H1 (cell line): ENCODE results near the gene ANXA2. TPM values are rescaled to one million over a fixed set of nuclear protein-coding genes. Genes with fewer than 3 reads are reported as not detected.

Experiments
- CTCF ChIA-PET: fragments of 300-600 bp; sonication (Branson Sonifier 250); formaldehyde crosslinking; loops from one replicate; lab custom pipeline; 2021; ENCODE audit not compliant: partially characterized antibody; lab: Charles Lee
- POLR2A ChIA-PET: fragments of 300-600 bp; sonication (Branson Sonifier 250); formaldehyde crosslinking; loops from one replicate; lab custom pipeline; 2021; ENCODE audit warnings: inconsistent platforms; ENCODE audit not compliant: partially characterized antibody; lab: Charles Lee
- DNase-seq, 2 experiments: peaks; one replicate each; pipeline versions ENCODE4 v3.0.0 to v3.0.0-alpha.2; 2010 to 2022; ENCODE audit warnings: low spot score in 2 of 2, low read depth in 1 of 2, mixed read lengths in 1 of 2
- FAIRE-seq: peaks from 2 replicates; lab custom pipeline; 2011; peaks lifted over from hg19 to GRCh38; lab: Jason Lieb, UNC
- H2AFZ ChIP-seq: 2 replicates; pipeline ENCODE4 v1.8.1; 2012; ENCODE audit warnings: low read length, inconsistent platforms
- H2AK5ac ChIP-seq: 2 replicates; pipeline ENCODE4 v1.6.1; 2013; ENCODE audit warnings: low read depth, low read length
- H2BK120ac ChIP-seq: replicated peaks from 2 replicates; pipeline ENCODE3; 2013; ENCODE audit warnings: low read depth, low read length, inconsistent platforms
- H2BK12ac ChIP-seq: 2 replicates; pipeline ENCODE4 v1.6.1; 2013; ENCODE audit warnings: low read depth, low read length
- H2BK15ac ChIP-seq: 2 replicates; pipeline ENCODE4 v1.6.1; 2013; ENCODE audit warnings: low read length
- H2BK20ac ChIP-seq: 2 replicates; pipeline ENCODE4 v1.6.1; 2013; ENCODE audit warnings: low read length
- H2BK5ac ChIP-seq: 2 replicates; pipeline ENCODE4 v1.6.1; 2013; ENCODE audit warnings: low read depth, low read length
- H3K14ac ChIP-seq: 2 replicates; pipeline ENCODE4 v1.6.1; 2013; ENCODE audit warnings: inconsistent platforms; ENCODE audit not compliant: insufficient read length
- H3K18ac ChIP-seq: 2 replicates; pipeline ENCODE4 v1.6.1; 2013; ENCODE audit warnings: low read length; ENCODE audit errors: extremely low read depth
- H3K23ac ChIP-seq: 2 replicates; pipeline ENCODE4 v1.6.1; 2013; ENCODE audit warnings: inconsistent platforms; ENCODE audit not compliant: insufficient read length
- H3K23me2 ChIP-seq: 2 replicates; pipeline ENCODE4 v1.6.1; 2013; ENCODE audit warnings: low read depth, low read length
- H3K27ac ChIP-seq: 2 replicates; pipeline ENCODE4 v1.6.1; 2011; ENCODE audit warnings: low read depth, low read length, inconsistent platforms
- H3K27me3 ChIP-seq, 4 experiments: replicated peaks in 1 of 4; 1 replicate in 1 of 4; 2 replicates in 3 of 4; pipeline versions ENCODE4 v1.6.1 to v1.8.1; 2011 to 2013; ENCODE audit warnings: low read length in 3 of 4, mild to moderate bottlenecking in 3 of 4, inconsistent platforms in 2 of 4, mixed read lengths in 2 of 4, moderate library complexity in 1 of 4; ENCODE audit not compliant: control insufficient read depth in 3 of 4, insufficient read depth in 3 of 4; ENCODE audit errors: extremely low read depth in 1 of 4
- H3K36me3 ChIP-seq, 4 experiments: 2 replicates each; pipeline versions ENCODE4 v1.6.1 to v1.8.1; 2011 to 2013; ENCODE audit warnings: mild to moderate bottlenecking in 4 of 4, low read length in 3 of 4, moderate library complexity in 2 of 4, control low read depth in 1 of 4, inconsistent platforms in 1 of 4; ENCODE audit not compliant: insufficient read depth in 4 of 4, control insufficient read depth in 2 of 4
- H3K4ac ChIP-seq: replicated peaks from 2 replicates; pipeline ENCODE3; 2013; ENCODE audit warnings: low read length, low read depth, mixed read lengths, inconsistent platforms; ENCODE audit not compliant: insufficient read length
- H3K4me1 ChIP-seq, 4 experiments: replicated peaks in 1 of 4; 1 replicate in 1 of 4; 2 replicates in 3 of 4; pipeline versions ENCODE4 v1.6.1 to v1.8.1; 2011 to 2013; ENCODE audit warnings: low read length in 3 of 4, inconsistent platforms in 2 of 4, mixed read lengths in 1 of 4; ENCODE audit not compliant: insufficient read depth in 4 of 4, control insufficient read depth in 3 of 4
- H3K4me2 ChIP-seq, 2 experiments: 2 replicates each; pipeline versions ENCODE4 v1.6.1 to v1.8.1; 2011 to 2013; ENCODE audit warnings: low read depth in 2 of 2, low read length in 2 of 2, control low read depth in 1 of 2, inconsistent platforms in 1 of 2, mild to moderate bottlenecking in 1 of 2; ENCODE audit not compliant: insufficient read depth in 1 of 2
- H3K4me3 ChIP-seq, 4 experiments: fragments of 200-600, 300-600 bp in 1 of 4; sonication (generic), shearing (Covaris generic), sonication (Bioruptor Twin) in 1 of 4; 2 replicates each; pipeline versions ENCODE4 v1.5.1 to v1.8.1; 2011 to 2016; ENCODE audit warnings: low read length in 4 of 4, low read depth in 3 of 4, control low read depth in 2 of 4, inconsistent platforms in 2 of 4, mild to moderate bottlenecking in 2 of 4, mixed read lengths in 1 of 4, moderate library complexity in 1 of 4; ENCODE audit not compliant: insufficient read depth in 2 of 4; ENCODE audit errors: extremely low read depth in 1 of 4
- H3K56ac ChIP-seq: replicated peaks from 2 replicates; pipeline ENCODE3; 2013; ENCODE audit warnings: low read depth, mild to moderate bottlenecking, mixed read lengths, low read length, inconsistent platforms; ENCODE audit not compliant: insufficient read length
- H3K79me1 ChIP-seq: 2 replicates; pipeline ENCODE4 v1.6.1; 2013; ENCODE audit warnings: low read depth, low read length, control low read depth
- H3K79me2 ChIP-seq, 2 experiments: 2 replicates each; pipeline versions ENCODE4 v1.6.1 to v1.8.1; 2012 to 2013; ENCODE audit warnings: low read length in 2 of 2, mild to moderate bottlenecking in 2 of 2, inconsistent platforms in 1 of 2; ENCODE audit not compliant: insufficient read depth in 2 of 2, control insufficient read depth in 1 of 2
- H3K9ac ChIP-seq, 4 experiments: replicated peaks in 1 of 4; 1 replicate in 1 of 4; 2 replicates in 3 of 4; pipeline versions ENCODE4 v1.6.1 to v1.8.1; 2011 to 2013; ENCODE audit warnings: low read depth in 3 of 4, low read length in 3 of 4, control low read depth in 2 of 4, mild to moderate bottlenecking in 2 of 4, moderate library complexity in 2 of 4, inconsistent platforms in 1 of 4; ENCODE audit errors: extremely low read depth in 1 of 4
- H3K9me3 ChIP-seq, 2 experiments: 2 replicates each; pipeline versions ENCODE4 v1.6.1 to v1.8.1; 2012 to 2013; ENCODE audit warnings: mild to moderate bottlenecking in 2 of 2, moderate library complexity in 2 of 2, control low read depth in 1 of 2, inconsistent platforms in 1 of 2, low read depth in 1 of 2, low read length in 1 of 2, mixed read lengths in 1 of 2; ENCODE audit not compliant: insufficient read depth in 2 of 2
- H4K20me1 ChIP-seq, 2 experiments: replicated peaks in 1 of 2; 2 replicates each; pipeline versions ENCODE3 to v1.8.1; 2011 to 2013; ENCODE audit warnings: inconsistent platforms in 2 of 2, low read length in 2 of 2, mild to moderate bottlenecking in 1 of 2; ENCODE audit not compliant: insufficient read depth in 2 of 2, control insufficient read depth in 1 of 2
- H4K5ac ChIP-seq: 2 replicates; pipeline ENCODE4 v1.6.1; 2013; ENCODE audit warnings: low read length, low read depth, mixed read lengths, inconsistent platforms; ENCODE audit not compliant: insufficient read length
- H4K8ac ChIP-seq: 2 replicates; pipeline ENCODE4 v1.8.0; 2013; ENCODE audit warnings: mild to moderate bottlenecking, moderate library complexity, low read length, inconsistent platforms; ENCODE audit not compliant: insufficient read depth; ENCODE audit errors: extremely low read depth
- H4K91ac ChIP-seq: replicated peaks from 2 replicates; pipeline ENCODE3; 2013; ENCODE audit warnings: low read length, mixed read lengths, inconsistent platforms; ENCODE audit not compliant: insufficient read length
- CBX5 ChIP-seq: fragments of 300-800, 300-1000 bp; sonication (generic); IDR thresholded peaks from 2 replicates; pipeline ENCODE4 v1.7.1; 2016; ENCODE audit warnings: antibody characterized with exemption, low read length, low read depth
- HDAC2 ChIP-seq, 2 experiments: fragments of 300-600 bp in 1 of 2; sonication (generic) in 1 of 2; IDR thresholded peaks; 2 replicates each; pipeline ENCODE4 v1.6.1; 2011 to 2012; ENCODE audit warnings: low read depth in 2 of 2, low read length in 2 of 2, mild to moderate bottlenecking in 2 of 2, moderate library complexity in 2 of 2, borderline replicate concordance in 1 of 2, inconsistent platforms in 1 of 2
- KDM1A ChIP-seq: fragments of 200-600, 300-600 bp; sonication (generic); IDR thresholded peaks from 2 replicates; pipeline ENCODE4 v1.7.1; 2016; ENCODE audit warnings: mild to moderate bottlenecking, low read length, borderline replicate concordance
- PHF8 ChIP-seq: fragments of 200-600 bp; sonication (generic); conservative IDR thresholded peaks from 2 replicates; pipeline ENCODE4 v1.7.1; 2012; ENCODE audit warnings: low read depth, mild to moderate bottlenecking, inconsistent platforms, low read length, moderate library complexity
- RAD21 ChIP-seq, 2 experiments: IDR thresholded peaks in 1 of 2; conservative IDR thresholded peaks in 1 of 2; 2 replicates each; pipeline ENCODE4 v1.6.1; 2011; ENCODE audit warnings: low read depth in 2 of 2, low read length in 2 of 2, improper control_type of control experiment in 1 of 2, inconsistent platforms in 1 of 2, mild to moderate bottlenecking in 1 of 2, moderate library complexity in 1 of 2
- RFX5 ChIP-seq: IDR thresholded peaks from 2 replicates; pipeline ENCODE4 v1.6.1; 2011; ENCODE audit warnings: low read depth, low read length, improper control_type of control experiment, borderline replicate concordance
- SIN3A ChIP-seq, 2 experiments: IDR thresholded peaks in 1 of 2; conservative IDR thresholded peaks in 1 of 2; 2 replicates each; pipeline ENCODE4 v1.6.1; 2011 to 2012; ENCODE audit warnings: low read length in 2 of 2, improper control_type of control experiment in 1 of 2, low read depth in 1 of 2, mild to moderate bottlenecking in 1 of 2
- SIX5 ChIP-seq: IDR thresholded peaks from 2 replicates; pipeline ENCODE4 v1.6.1; 2011; ENCODE audit warnings: mild to moderate bottlenecking, low read depth, low read length
- SP1 ChIP-seq: IDR thresholded peaks from 2 replicates; pipeline ENCODE4 v1.6.1; 2011; ENCODE audit warnings: low read depth, low read length
- YY1 ChIP-seq: IDR thresholded peaks from 2 replicates; pipeline ENCODE4 v1.6.1; 2011; ENCODE audit warnings: low read depth, mild to moderate bottlenecking, low read length
- WGBS, 2 experiments: shearing (Covaris generic) in 1 of 2; methylation state at CpG; one replicate each; pipeline versions ENCODE4 v1.1.6 to v1.1.7; 2013 to 2015; ENCODE audit warnings: low lambda C conversion rate in 2 of 2, mixed read lengths in 2 of 2, inconsistent platforms in 1 of 2, low coverage in 1 of 2, missing lambda C conversion rate in 1 of 2; ENCODE audit not compliant: insufficient replicate concordance in 2 of 2, insufficient coverage in 1 of 2, insufficient read length in 1 of 2; ENCODE audit errors: extremely low coverage in 1 of 2, missing lambda C conversion rate in 1 of 2; 5-methylcytosine and 5-hydroxymethylcytosine counted together
- polyA plus RNA-seq, 7 experiments: library from polyadenylated mRNA; depleted of rRNA in 3 of 7; stranded (reverse) in 5 of 7; unstranded in 2 of 7; fragments of >200 nt in 5 of 7; fragments of 200-250 nt in 2 of 7; gene quantifications; 1 replicate in 5 of 7; 2 replicates in 1 of 7; 4 replicates in 1 of 7; pipeline versions ENCODE4 v1.2.1 to v1.2.3, GENCODE V29; 2011 to 2013; ENCODE audit warnings: missing spikeins in 2 of 7, mixed read lengths in 2 of 7
- total RNA-seq: library from RNA; stranded (reverse); fragmentation: NEBNext Ultra II Directional; extraction: Animal tissue kit (Norgen Biotek cat#: 25700); gene quantifications from 2 replicates; pipeline ENCODE4 v1.2.1, GENCODE V29; 2021
- TF ChIP-seq, protein P1 (sequence below): IDR thresholded peaks from 2 replicates; pipeline ENCODE4 v1.6.1; 2012; ENCODE audit warnings: inconsistent platforms
- TF ChIP-seq, protein P2 (sequence below): IDR thresholded peaks from 2 replicates; pipeline ENCODE4 v1.6.1; 2012; ENCODE audit warnings: inconsistent platforms

The ANXA2 gene
- total and polyA plus RNA-seq, 2 of the 8 experiments (the other 6 are each of a cell fraction or from before 2014, with no cell fraction given): 178 to 217 TPM

DNA sequence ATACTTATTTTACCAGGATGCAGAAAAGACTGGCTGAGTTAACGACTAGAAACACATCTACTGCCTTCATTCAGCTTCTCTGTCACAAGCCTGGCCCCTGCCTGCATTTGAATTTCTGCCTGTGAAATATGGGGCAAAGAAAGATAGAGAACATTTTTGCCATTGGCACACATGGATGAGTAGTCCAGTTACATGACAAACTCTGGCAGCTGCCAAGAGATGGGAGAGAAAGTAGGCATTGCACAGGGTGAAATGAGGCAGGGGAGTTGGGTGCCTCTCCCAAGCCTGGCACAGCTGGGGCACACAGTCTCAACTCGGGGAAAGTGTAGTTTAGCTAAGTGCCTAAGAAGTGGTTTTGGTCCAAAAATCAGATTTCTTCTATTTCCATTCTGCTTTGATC lies 24.0 kb downstream of the ANXA2 start:
- Histone ChIP-seq H3K36me3 (peaks cover 0 to 10% (median 0%) of the 10 kb centered on the region in 4 experiments; a peak in 3 of 8 replicates), H2BK12ac (no peak overlapping the region), H3K4me1 (peaks cover 2 to 8% (median 5%) of the 10 kb centered on the region in 4 experiments; a peak in 6 of 7 replicates), H3K23ac (no peak overlapping the region), H3K4me3 (no peak overlapping the region), H3K27ac (no peak overlapping the region), H2BK20ac (no peak overlapping the region), H3K4me2 (no peak overlapping the region), H3K79me2 (no peaks in the 10 kb centered on the region), H4K8ac (no peak overlapping the region), H2AK5ac (no peak overlapping the region), H2BK15ac (no peak overlapping the region), H3K79me1 (peaks cover 3% of the 10 kb centered on the region; the same call in 1 of the 2 replicates), H4K5ac (no peak overlapping the region), H3K9me3 (no peaks in the 10 kb centered on the region), H3K9ac (no peak overlapping the region), H3K18ac (no peak overlapping the region), H4K20me1 (peaks cover 0 to 1% of the 10 kb centered on the region in 2 experiments), H3K56ac (no peak overlapping the region), H2BK120ac (no peak overlapping the region), H3K4ac (no peak overlapping the region), H2BK5ac (no peak overlapping the region), H4K91ac (no peak overlapping the region), H2AFZ (no peak overlapping the region), H3K27me3 (no peaks in the 10 kb centered on the region), H3K23me2 (no peaks in the 10 kb centered on the region), H3K14ac (no peak overlapping the region)
- ChIA-PET CTCF (interaction anchor here (0.6 to 5.2 kb wide), 5 partner anchors 11 to 404 kb away, joined by 4 to 38 read pairs (median 5); no protein-coding TSS in a partner anchor), POLR2A (interaction anchor here (0.5 to 1.5 kb wide), 6 partner anchors 9 to 195 kb away, joined by 3 to 5 read pairs (median 3); partner anchors contain the start of gene ANXA2)
- WGBS, 2 experiments: 87% methylated on average over 2 of the region's 2 CpGs; no CpG with 5 or more reads in 1 of the 2 experiments
- no peak for DNase-seq
- no peak for FAIRE-seq
- no peak for TF ChIP-seq YY1
- no peak for TF ChIP-seq RAD21 (IDR thresholded peaks at IDR 0.05 in 1 of 2, conservative IDR thresholded peaks at IDR 0.05 in 1 of 2; ENCODE audit: low read depth in 2 of 2, low read length in 2 of 2)
- TF ChIP-seq, protein P1, sequence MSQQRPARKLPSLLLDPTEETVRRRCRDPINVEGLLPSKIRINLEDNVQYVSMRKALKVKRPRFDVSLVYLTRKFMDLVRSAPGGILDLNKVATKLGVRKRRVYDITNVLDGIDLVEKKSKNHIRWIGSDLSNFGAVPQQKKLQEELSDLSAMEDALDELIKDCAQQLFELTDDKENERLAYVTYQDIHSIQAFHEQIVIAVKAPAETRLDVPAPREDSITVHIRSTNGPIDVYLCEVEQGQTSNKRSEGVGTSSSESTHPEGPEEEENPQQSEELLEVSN: no peak
- TF ChIP-seq SIX5: no peak
- no peak for TF ChIP-seq CBX5
- TF ChIP-seq, protein P2, sequence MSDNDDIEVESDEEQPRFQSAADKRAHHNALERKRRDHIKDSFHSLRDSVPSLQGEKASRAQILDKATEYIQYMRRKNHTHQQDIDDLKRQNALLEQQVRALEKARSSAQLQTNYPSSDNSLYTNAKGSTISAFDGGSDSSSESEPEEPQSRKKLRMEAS: no peak
- no peak for TF ChIP-seq KDM1A
- no peak for TF ChIP-seq RFX5
- TF ChIP-seq PHF8: no peak
- no peak for TF ChIP-seq SIN3A (conservative IDR thresholded peaks at IDR 0.05 in 1 of 2, IDR thresholded peaks at IDR 0.05 in 1 of 2; ENCODE audit: low read depth in 1 of 2, low read length in 2 of 2)
- no peak for TF ChIP-seq SP1
- TF ChIP-seq HDAC2 (IDR thresholded peaks at IDR 0.05; ENCODE audit: borderline replicate concordance in 1 of 2, low read depth in 2 of 2, low read length in 2 of 2): no peak
